OCI-LY3 (cell line): ENCODE measurements around the gene TMEM132C.

Experiments used
- EZH2phosphoT487 ChIP-seq: fragments of 200-600 bp; shearing (Covaris generic); IDR thresholded peaks from 2 replicates; pipeline ENCODE4 v1.6.1; 2018; ENCODE audit warnings: antibody characterized with exemption, mixed run types, low read depth
- TF ChIP-seq, protein P1 (sequence below): fragments of 200-600, 300-600 bp; sonication (generic); IDR thresholded peaks from 2 replicates; pipeline ENCODE4 v1.5.1; 2014; ENCODE audit warnings: antibody characterized with exemption, low read length, low read depth

- TF ChIP-seq, protein P1, sequence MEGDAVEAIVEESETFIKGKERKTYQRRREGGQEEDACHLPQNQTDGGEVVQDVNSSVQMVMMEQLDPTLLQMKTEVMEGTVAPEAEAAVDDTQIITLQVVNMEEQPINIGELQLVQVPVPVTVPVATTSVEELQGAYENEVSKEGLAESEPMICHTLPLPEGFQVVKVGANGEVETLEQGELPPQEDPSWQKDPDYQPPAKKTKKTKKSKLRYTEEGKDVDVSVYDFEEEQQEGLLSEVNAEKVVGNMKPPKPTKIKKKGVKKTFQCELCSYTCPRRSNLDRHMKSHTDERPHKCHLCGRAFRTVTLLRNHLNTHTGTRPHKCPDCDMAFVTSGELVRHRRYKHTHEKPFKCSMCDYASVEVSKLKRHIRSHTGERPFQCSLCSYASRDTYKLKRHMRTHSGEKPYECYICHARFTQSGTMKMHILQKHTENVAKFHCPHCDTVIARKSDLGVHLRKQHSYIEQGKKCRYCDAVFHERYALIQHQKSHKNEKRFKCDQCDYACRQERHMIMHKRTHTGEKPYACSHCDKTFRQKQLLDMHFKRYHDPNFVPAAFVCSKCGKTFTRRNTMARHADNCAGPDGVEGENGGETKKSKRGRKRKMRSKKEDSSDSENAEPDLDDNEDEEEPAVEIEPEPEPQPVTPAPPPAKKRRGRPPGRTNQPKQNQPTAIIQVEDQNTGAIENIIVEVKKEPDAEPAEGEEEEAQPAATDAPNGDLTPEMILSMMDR: no peak
- TF ChIP-seq EZH2phosphoT487: no peak
Observed at GRCh38 chr12:128383357-128383937, 116.5 kb downstream of the TMEM132C start.
